Caco-2 (cell line): ENCODE measurements around the gene MIOS. TPM values are rescaled to one million over a fixed set of nuclear protein-coding genes. Genes with fewer than 3 reads are reported as not detected.

ENCODE experiments used
- Bru-seq: library from RNA; stranded (reverse); fragments of 400-500 nt; gene quantifications from one replicate; lab custom pipeline; 2021; lab: Mats Ljungman, UMichigan
- BruChase-seq, 2 experiments: library from RNA; stranded (reverse); fragments of 400-500 nt; gene quantifications; one replicate each; lab custom pipeline; 2021; lab: Mats Ljungman, UMichigan
- BruUV-seq: library from RNA; stranded (reverse); fragments of 400-500 nt; replicated peaks from 2 replicates; lab custom pipeline; 2021; lab: Mats Ljungman, UMichigan
- CTCF ChIA-PET: fragments of 300-600 bp; sonication (Branson Sonifier 250); formaldehyde crosslinking; loops from one replicate; lab custom pipeline; 2022; ENCODE audit warnings: antibody characterized with exemption; lab: Charles Lee
- POLR2A ChIA-PET: fragments of 300-600 bp; sonication (Branson Sonifier 250); formaldehyde crosslinking; loops from one replicate; lab custom pipeline; 2022; ENCODE audit warnings: antibody characterized with exemption; lab: Charles Lee
- DNase-seq, 2 experiments: peaks; one replicate each; pipeline versions ENCODE4 v3.0.0 to v3.0.0-alpha.2; 2020 to 2022
- H3K27me3 ChIP-seq: replicated peaks from 2 replicates; pipeline ENCODE4 v1.6.0; 2011; ENCODE audit warnings: low read length; ENCODE audit not compliant: control insufficient read depth, insufficient read depth
- H3K36me3 ChIP-seq: 2 replicates; pipeline ENCODE4 v1.5.1; 2011; ENCODE audit warnings: low read length; ENCODE audit not compliant: control insufficient read depth, insufficient read depth
- H3K4me1 ChIP-seq: fragments of 250-450 bp; sonication (Bioruptor Pico); 2 replicates; pipeline ENCODE4 v1.5.1; 2020; ENCODE audit warnings: mild to moderate bottlenecking
- H3K4me3 ChIP-seq: 2 replicates; pipeline ENCODE4 v1.5.1; 2011; ENCODE audit warnings: low read depth, mild to moderate bottlenecking, control low read depth, low read length
- H3K9me3 ChIP-seq: fragments of 250-450 bp; sonication (Bioruptor Pico); 2 replicates; pipeline ENCODE4 v1.5.1; 2020; ENCODE audit warnings: mild to moderate bottlenecking, moderate library complexity
- H3K27ac Mint-ChIP-seq: one replicate; pipeline ENCODE4 v1.8.0; 2022; ENCODE audit warnings: mixed read lengths; ENCODE audit not compliant: unreplicated experiment
- H3K27me3 Mint-ChIP-seq: one replicate; pipeline ENCODE4 v1.8.0; 2022; ENCODE audit warnings: mixed read lengths; ENCODE audit not compliant: insufficient read depth, unreplicated experiment
- H3K36me3 Mint-ChIP-seq: one replicate; pipeline ENCODE4 v1.8.0; 2022; ENCODE audit warnings: mild to moderate bottlenecking, mixed read lengths; ENCODE audit not compliant: insufficient read depth, unreplicated experiment
- H3K4me1 Mint-ChIP-seq: one replicate; pipeline ENCODE4 v1.8.0; 2022; ENCODE audit warnings: low read depth, mixed read lengths; ENCODE audit not compliant: unreplicated experiment
- H3K4me3 Mint-ChIP-seq: one replicate; pipeline ENCODE4 v1.8.0; 2022; ENCODE audit warnings: mild to moderate bottlenecking, moderate library complexity, mixed read lengths; ENCODE audit not compliant: unreplicated experiment
- H3K9me3 Mint-ChIP-seq: one replicate; pipeline ENCODE4 v1.8.0; 2022; ENCODE audit warnings: mixed read lengths; ENCODE audit not compliant: unreplicated experiment
- intact Hi-C: fragments of 100-400 bp; cut with micrococcal nuclease; formaldehyde crosslinking; loops from one replicate; pipeline ENCODE4 v1.10.0; 2022; ENCODE audit not compliant: unreplicated experiment
- long read RNA-seq: library from polyadenylated mRNA; stranded (forward); transcript quantifications from one replicate; pipeline ENCODE4 v2.0.0, GENCODE V29; 2022
- total RNA-seq: library from RNA; stranded (reverse); gene quantifications from 2 replicates; pipeline ENCODE4 v1.2.3, GENCODE V29; 2022
- TF ChIP-seq, protein P1 (sequence below), 2 experiments: fragments of 200-600 bp in 1 of 2; IDR thresholded peaks; 1 replicate in 1 of 2; 2 replicates in 1 of 2; pipeline versions ENCODE4 v1.5.1 to v1.8.0; 2011 to 2022; ENCODE audit warnings: antibody characterized with exemption in 1 of 2, control low read depth in 1 of 2, inconsistent platforms in 1 of 2, low read depth in 1 of 2, low read length in 1 of 2, mild to moderate bottlenecking in 1 of 2, moderate library complexity in 1 of 2; ENCODE audit not compliant: insufficient read depth in 1 of 2, severe bottlenecking in 1 of 2, unreplicated experiment in 1 of 2

The MIOS gene
- 32.1 and 37.3 TPM in 2 replicates for total RNA-seq
- percentile 90 among the genes with signal in this experiment for Bru-seq, nascent RNA
- BruChase-seq, experiment 1, labeled RNA remaining after a 2-hour chase = percentile 90 among the genes with signal in this experiment
- percentile 79 among the genes with signal in this experiment for BruChase-seq, experiment 2, labeled RNA remaining after a 6-hour chase
- long read RNA-seq, transcript MIOS-202 (12 exons, 3,095 nt) = major isoform, 10 of 54 reads
- long read RNA-seq, transcript MIOS-201 (13 exons, 3,453 nt) = minor isoform, 5 of 54 reads
- long read RNA-seq, partial matches to known transcripts = 18 of 54 reads
- long read RNA-seq, other reads (novel, unspliced or antisense) = 18 of 54 reads

DNA sequence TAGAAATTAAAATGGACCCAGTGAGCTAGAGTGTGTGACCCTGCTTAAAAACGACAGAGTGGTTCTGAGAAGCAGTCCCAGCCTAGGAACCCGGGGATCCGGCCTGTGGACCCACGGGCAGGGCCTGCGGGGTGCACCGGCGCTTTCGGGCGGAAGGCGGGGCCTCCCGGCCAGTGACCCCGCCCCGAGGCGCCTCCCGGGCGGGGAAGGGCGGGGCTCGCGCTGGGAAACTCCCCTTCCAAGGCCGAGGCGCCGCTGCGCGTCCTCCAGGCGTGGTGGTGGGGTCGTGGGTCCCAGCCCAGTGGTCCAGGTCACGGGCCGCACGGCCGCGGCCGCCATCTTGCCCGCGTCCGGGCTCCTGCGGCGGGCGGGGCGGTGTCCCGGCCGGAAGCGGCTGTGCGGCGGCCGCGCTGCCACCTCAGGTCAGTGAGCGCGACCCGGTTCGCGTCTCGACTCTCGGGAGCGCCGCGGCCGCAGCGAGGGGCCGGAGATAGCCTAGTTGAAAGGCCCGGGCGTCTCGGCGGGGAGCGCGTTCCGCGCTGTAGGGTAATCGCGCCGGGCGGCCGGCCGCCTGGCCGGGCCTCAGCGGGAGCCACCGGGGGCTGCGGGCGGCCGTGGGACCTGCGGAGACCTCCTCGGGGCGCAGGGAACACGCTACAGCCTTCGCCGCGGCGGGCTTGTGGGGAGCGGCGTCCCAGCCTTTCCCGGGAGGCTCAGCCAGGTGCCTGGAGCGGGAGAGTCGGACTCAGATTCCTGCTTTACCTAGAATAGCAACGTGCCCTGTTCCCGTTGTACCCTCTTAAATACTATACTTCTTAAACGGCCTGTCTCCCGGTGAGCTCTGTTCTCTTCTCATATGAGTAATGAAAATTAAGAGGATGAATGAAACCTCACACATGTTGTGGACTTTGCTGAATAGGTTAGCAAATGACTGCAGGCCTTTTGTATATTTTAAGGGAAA is at the start of gene MIOS:
TSS of gene MIOS (plus strand) at position 234 of the 961 bp plus-strand sequence. CDS start 5,592 bp downstream, outside the sequence.
- no TSS peak for BruUV-seq
- ChIA-PET CTCF (interaction anchor here (1.3 kb wide), 1 partner anchor 143 kb away, joined by 3 read pairs; no protein-coding TSS in a partner anchor), POLR2A (interaction anchor here (0.7 to 1.5 kb wide), 2 partner anchors 74 to 262 kb away, joined by 4 to 9 read pairs; partner anchors contain the start of gene UMAD1)
- Mint-ChIP-seq H3K4me3 (no peak within 1 kb of the TSS), H3K27ac (no peak within 1 kb of the TSS), H3K4me1 (peaks cover 20% of the 10 kb centered on the region), H3K36me3 (peaks cover 14% of the 10 kb centered on the region), H3K27me3 (no peaks in the 10 kb centered on the region), H3K9me3 (peaks cover 12% of the 10 kb centered on the region)
- Histone ChIP-seq H3K9me3 (no peaks in the 10 kb centered on the region), H3K4me1 (peaks cover 34% of the 10 kb centered on the region), H3K36me3 (0 out of 2 replicates have a peak, but pooled peaks cover 1% of the 10 kb centered on the region), H3K4me3 (peak within 1 kb of the TSS; percentile 53), H3K27me3 (no peaks in the 10 kb centered on the region)
- intact Hi-C loops = loop anchor here (1.0 to 10.0 kb wide), 5 partner anchors 73 to 728 kb away; partner anchors contain the start of gene UMAD1
- peak; percentile 95 to 97 for DNase-seq
- TF ChIP-seq, protein P1, sequence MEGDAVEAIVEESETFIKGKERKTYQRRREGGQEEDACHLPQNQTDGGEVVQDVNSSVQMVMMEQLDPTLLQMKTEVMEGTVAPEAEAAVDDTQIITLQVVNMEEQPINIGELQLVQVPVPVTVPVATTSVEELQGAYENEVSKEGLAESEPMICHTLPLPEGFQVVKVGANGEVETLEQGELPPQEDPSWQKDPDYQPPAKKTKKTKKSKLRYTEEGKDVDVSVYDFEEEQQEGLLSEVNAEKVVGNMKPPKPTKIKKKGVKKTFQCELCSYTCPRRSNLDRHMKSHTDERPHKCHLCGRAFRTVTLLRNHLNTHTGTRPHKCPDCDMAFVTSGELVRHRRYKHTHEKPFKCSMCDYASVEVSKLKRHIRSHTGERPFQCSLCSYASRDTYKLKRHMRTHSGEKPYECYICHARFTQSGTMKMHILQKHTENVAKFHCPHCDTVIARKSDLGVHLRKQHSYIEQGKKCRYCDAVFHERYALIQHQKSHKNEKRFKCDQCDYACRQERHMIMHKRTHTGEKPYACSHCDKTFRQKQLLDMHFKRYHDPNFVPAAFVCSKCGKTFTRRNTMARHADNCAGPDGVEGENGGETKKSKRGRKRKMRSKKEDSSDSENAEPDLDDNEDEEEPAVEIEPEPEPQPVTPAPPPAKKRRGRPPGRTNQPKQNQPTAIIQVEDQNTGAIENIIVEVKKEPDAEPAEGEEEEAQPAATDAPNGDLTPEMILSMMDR (IDR thresholded peaks at IDR 0.05; ENCODE audit: insufficient read depth in 1 of 2, low read depth in 1 of 2, low read length in 1 of 2, severe bottlenecking in 1 of 2, unreplicated experiment in 1 of 2) = no peak

DNA sequence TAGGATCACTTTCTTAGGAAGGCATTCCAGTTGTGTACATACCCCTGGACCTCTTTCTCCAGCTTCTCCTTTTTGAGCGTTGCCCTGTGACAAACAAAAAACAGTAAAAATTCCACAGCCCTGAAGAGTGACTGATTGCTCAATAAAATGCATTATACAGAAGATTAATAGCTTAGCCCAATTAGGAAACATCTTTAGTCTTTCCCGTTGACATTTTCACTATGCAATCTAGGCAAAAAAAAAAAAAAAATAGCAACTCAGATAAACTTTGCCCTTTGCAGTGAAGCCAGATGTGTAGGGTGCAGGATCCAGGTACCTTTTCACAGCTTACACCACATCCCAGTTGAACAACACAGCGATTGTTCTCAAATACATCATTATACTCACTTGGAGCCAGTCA is 48.9 kb upstream of the MIOS start:
- ChIA-PET POLR2A (no interaction called here), CTCF (interaction anchor here (1.1 kb wide), 1 partner anchor 93 kb away, joined by 3 read pairs; no protein-coding TSS in a partner anchor)
- H3K4me3 Mint-ChIP-seq = no peak overlapping the region
- no peaks in the 10 kb centered on the region for H3K9me3 ChIP-seq
- H3K4me1 Mint-ChIP-seq = peaks cover 8% of the 10 kb centered on the region
- DNase-seq = peak in 1 of 2 experiments; percentile 26
- H3K36me3 Mint-ChIP-seq = no peaks in the 10 kb centered on the region
- BruUV-seq = no TSS peak
- H3K27ac Mint-ChIP-seq = no peak overlapping the region
- H3K9me3 Mint-ChIP-seq = no peaks in the 10 kb centered on the region
- H3K4me1 ChIP-seq = peaks cover 32% of the 10 kb centered on the region
- H3K4me3 ChIP-seq = no peak overlapping the region
- no peaks in the 10 kb centered on the region for H3K36me3 ChIP-seq
- no peaks in the 10 kb centered on the region for H3K27me3 ChIP-seq
- TF ChIP-seq, protein P1 (IDR thresholded peaks at IDR 0.05; ENCODE audit: insufficient read depth in 1 of 2, low read depth in 1 of 2, low read length in 1 of 2, severe bottlenecking in 1 of 2, unreplicated experiment in 1 of 2) = no peak
- no peaks in the 10 kb centered on the region for H3K27me3 Mint-ChIP-seq
- intact Hi-C loops = no loop called here

DNA sequence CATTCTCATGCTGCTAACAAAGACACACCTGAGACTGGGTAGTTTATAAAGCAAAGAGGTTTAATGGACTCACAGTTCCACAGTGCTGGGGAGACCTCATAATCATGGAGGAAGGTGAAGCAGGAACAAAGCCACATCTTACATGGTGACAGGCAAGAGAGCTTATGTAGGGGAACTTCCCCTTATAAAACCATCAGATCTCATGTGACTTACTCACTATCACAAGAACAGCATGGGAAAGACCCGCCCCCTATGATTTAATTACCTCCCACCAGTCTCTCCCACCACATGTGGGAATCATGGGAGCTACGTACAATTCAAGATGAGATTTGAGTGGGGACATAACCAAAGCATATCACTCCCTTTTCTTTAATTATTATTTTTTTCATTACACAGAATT is 47.6 kb upstream of the MIOS start:
- Mint-ChIP-seq H3K9me3 (no peaks in the 10 kb centered on the region), H3K27ac (no peak overlapping the region), H3K27me3 (no peaks in the 10 kb centered on the region), H3K4me1 (peaks cover 8% of the 10 kb centered on the region), H3K4me3 (no peak overlapping the region), H3K36me3 (no peaks in the 10 kb centered on the region)
- no peaks in the 10 kb centered on the region for H3K36me3 ChIP-seq
- no peak overlapping the region for H3K4me3 ChIP-seq
- TF ChIP-seq, protein P1 (IDR thresholded peaks at IDR 0.05; ENCODE audit: insufficient read depth in 1 of 2, low read depth in 1 of 2, low read length in 1 of 2, severe bottlenecking in 1 of 2, unreplicated experiment in 1 of 2) = no peak
- intact Hi-C loops = no loop called here
- no TSS peak for BruUV-seq
- H3K27me3 ChIP-seq = no peaks in the 10 kb centered on the region
- DNase-seq = no peak
- ChIA-PET CTCF (no interaction called here), POLR2A (no interaction called here)
- H3K9me3 ChIP-seq = no peaks in the 10 kb centered on the region
- peaks cover 32% of the 10 kb centered on the region for H3K4me1 ChIP-seq
